Stimulated activated CD8-positive, alpha-beta memory T cell treated with anti-CD3 and anti-CD28 coated beads, Interleukin-12 subunit alpha, Interleukin-12 subunit beta, amount 100 ng/mL, for 1 hour (primary cell): ENCODE measurements around the gene TRIM51G.
"Not testable (repeated sequence)": the region's sequence is repeated elsewhere in the genome, so short reads cannot be mapped to it uniquely, and the experiment has no call there.

Source experiments
- DNase-seq: peaks from one replicate; pipeline ENCODE4 v3.0.0-alpha.2; 2020; ENCODE audit warnings: low read depth

TRIM51G gene, protein sequence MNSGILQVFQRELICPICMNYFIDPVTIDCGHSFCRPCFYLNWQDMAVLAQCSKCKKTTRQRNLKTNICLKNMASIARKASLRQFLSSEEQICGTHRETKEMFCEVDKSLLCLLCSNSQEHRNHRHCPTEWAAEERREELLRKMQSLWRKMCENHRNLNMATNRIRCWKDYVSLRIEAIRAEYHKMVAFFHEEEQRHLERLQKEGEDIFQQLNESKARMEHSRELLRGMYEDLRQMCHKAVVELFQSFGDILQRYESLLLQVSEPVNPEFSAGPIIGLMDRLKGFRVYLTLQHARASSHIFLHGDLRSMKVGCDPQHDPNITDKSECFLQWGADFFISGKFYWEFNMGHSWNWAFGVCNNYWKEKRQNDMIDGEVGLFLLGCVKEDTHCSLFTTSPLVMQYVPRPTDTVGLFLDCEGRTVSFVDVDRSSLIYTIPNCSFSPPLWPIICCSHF

DNA sequence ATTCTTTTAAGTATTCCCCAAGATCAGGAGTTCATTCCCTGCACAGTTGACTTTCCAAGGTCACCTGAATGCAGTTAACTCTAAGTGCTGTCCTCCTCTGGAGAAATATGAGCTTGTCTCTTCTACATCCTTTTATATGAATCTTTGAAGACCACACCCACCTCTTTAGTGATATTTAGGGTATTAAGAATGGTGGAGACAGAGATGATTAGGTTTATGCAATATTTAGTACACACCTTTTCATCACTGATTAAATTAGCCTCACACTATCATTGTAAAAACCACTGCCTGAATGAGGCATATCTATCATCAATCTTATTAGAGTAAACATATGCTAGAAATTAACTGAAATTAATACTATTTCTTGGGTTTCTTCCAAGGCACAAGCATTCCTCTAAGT, at the start of gene TRIM51G:
Gene TRIM51G (minus strand): TSS at position 101 of the 400 bp plus-strand sequence. CDS start 2,190 bp downstream, outside the sequence.
- not testable (repeated sequence) for DNase-seq

DNA sequence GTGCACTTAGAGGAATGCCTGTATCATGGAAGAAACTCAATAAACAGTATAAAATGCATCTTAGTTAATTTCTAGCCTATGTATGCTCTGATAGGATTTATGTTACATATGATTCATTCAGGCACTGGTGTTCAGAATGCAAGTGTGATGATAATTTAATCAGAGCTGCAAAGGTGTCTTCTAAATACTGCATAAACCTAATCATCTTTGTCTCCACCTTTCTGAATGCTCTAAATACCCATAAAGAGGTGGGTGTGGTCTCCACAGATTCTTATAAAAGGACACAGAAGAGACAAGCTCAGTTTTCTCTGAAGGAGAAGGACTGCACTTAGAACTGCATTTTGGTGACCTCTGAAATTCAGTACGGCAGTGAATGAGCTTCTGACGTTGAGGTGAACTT, 44.8 kb upstream of the TRIM51G start, which contains the start of gene TRIM49B:
Gene TRIM49B (plus strand): TSS at position 301 of the 400 bp plus-strand sequence. CDS start 2,777 bp downstream, outside the sequence.
- DNase-seq: not testable (repeated sequence)

DNA sequence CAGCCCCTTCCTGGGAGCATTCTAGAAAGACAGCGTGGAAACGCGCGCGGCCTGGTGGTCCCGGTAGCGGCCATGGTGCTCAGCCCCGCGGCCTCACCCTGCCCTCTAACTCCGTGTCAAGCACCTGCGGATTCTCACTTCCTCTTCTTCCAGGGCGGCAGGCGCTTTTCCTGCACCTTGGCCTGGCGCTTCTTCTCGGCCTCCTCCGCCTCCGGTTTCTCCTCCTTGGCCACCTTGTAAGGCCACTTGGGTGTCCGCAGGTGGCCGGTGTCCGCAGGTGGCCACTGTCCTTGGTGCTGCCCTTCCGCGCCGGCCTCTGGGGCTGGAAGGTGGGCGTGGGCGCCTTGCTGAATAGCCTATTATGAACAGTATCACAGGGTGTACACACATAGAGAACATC, 15.1 kb downstream of the TRIM51G start:
- DNase-seq: not testable (repeated sequence)

DNA sequence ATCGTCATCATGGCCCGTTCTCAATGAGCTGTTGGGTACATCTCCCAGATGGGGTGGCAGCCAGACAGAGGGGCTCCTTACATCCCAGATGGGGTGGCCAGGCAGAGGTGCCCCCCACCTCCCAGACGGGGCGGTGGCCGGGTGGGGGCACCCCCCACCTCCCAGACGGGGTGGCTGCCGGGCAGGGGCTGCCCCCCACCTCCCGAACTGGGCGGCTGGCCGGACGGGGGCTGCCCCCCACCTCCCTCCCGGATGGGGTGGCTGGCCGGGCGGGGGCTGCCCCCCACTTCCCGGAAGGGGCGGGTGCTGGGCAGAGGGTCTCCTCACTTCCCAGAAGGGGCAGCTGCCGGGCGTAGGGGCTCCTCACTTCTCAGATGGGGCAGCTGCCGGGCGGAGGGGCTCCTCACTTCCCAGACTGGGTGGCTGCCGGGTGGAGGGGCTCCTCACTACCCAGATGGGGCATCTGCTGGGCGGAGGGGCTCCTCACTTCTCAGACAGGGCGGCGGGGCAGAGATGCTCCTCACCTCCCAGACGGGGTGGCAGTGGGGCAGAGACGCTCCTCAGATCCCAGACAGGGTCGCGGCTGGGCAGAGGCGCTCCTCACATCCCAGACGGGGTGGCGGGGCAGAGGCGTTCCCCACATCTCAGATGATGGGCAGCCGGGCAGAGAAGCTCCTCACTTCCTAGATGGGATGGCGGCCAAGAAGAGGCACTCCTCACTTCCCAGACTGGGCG, 28.2 kb downstream of the TRIM51G start:
- DNase-seq: not testable (repeated sequence)

DNA sequence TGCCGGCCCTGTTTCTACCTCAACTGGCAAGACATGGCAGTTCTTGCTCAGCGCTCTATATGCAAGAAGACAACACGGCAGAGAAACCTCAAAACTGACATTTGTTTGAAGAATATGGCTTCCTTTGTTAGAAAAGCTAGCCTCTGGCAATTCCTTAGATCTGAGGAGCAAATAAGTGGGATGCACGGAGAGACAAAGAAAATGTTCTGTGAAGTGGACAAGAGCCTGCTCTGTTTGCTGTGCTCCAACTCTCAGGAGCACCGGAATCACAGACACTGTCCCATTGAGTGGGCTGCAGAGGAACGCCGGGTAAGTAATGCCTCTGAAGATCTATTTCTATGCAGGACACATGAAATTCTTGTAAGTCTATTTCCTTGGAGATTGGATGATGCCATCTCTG, 37.9 kb downstream of the TRIM51G start:
- DNase-seq: not testable (repeated sequence)
